GM19438 (cell line): ENCODE data around the gene LYRM9.
"Not testable (repeated sequence)": the region's sequence is repeated elsewhere in the genome, so short reads cannot be mapped to it uniquely, and the experiment has no call there.

Source experiments
- ATAC-seq: cut with Tn5 transposase; IDR thresholded peaks from one replicate; pipeline ENCODE4 v1.9.1; 2021; ENCODE audit warnings: low read depth; ENCODE audit not compliant: unreplicated experiment

The LYRM9 gene

GRCh38 chr17:27878776-27879562, 14.2 kb downstream of the LYRM9 start:
- ATAC-seq = no peak

GRCh38 chr17:27873746-27874145, 19.4 kb downstream of the LYRM9 start:
- ATAC-seq = no peak

DNA sequence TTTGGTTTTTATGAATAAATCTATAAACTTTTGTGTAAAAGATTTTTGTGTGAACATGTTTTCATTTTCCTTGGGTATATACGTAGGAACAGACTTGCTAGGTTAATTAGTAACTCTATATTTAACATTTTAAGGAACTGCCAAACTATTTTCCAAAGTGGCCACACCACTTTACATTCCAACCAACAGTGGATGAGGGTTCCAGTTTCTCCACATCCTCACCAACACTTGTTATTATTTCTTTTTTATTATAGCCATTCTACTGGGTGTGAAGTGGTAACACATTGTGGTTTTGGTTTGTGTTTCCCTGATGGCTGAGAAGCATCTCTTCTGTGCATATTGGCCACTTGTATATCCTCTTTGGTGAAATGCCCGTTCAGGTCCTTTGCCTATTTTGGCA, 20.0 kb downstream of the LYRM9 start:
- no peak for ATAC-seq

DNA sequence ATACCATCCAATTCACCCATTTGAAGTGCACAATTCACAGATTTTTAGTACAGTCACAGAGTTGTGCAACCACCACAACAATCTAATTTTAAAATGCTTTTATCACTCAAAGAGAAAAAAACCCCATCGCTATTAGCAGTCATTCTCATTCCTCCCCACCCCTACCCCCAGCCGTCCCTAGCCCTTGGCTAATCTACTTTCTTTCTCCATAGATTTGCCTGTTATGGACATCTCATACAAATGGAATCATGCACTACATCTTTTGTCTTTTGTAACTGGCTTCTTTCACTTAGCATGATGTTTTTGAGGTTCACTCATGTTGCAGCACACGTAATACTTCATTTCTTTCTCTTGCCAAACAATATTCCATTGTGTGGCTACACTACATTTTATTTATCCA, 20.4 kb downstream of the LYRM9 start:
- ATAC-seq = no peak

DNA sequence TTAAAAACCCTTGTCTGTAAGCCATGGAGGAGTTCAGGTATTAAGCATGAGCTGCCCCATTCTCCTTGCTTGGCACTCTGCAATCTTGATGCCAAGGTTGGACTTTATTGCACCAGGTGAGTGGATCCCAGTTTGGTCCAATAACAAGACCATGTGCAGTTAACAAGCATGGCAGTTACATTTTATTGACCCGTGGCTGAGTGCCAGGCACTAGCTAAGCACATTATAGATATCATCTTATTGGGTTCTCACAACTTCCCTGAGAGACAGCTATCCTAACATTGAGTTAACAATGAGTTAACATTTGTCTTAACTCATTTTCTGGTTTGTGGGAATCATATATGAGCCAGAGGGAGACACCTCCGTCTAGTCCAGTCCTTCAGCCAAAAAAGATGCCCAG, 21.8 kb downstream of the LYRM9 start:
- no peak for ATAC-seq

- ATAC-seq = no peak
Observed at GRCh38 chr17:27870345-27870744, 22.8 kb downstream of the LYRM9 start.

- ATAC-seq = no peak
Observed at GRCh38 chr17:27868565-27868964, 24.6 kb downstream of the LYRM9 start.

GRCh38 chr17:27862840-27863239, 30.3 kb downstream of the LYRM9 start:
- no peak for ATAC-seq

DNA sequence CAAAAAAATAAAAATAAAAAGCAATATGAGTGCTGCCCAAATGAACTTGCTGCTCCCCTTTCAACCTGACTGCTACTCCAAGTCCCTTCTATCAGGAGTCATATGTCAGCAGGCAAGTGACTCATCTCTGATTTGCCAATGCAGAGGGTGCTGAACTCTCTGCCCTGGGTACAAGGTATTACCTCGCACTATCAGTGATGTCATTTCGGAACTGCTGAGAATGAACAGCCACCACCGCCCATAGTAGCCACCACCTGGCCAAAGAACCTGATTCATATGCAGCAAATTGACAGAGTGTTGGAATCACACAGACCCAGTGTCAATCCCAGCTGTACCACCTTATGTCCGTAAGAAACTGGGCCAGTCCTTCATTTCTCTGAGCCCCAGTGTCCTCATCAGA, 31.2 kb downstream of the LYRM9 start:
- no peak for ATAC-seq

DNA sequence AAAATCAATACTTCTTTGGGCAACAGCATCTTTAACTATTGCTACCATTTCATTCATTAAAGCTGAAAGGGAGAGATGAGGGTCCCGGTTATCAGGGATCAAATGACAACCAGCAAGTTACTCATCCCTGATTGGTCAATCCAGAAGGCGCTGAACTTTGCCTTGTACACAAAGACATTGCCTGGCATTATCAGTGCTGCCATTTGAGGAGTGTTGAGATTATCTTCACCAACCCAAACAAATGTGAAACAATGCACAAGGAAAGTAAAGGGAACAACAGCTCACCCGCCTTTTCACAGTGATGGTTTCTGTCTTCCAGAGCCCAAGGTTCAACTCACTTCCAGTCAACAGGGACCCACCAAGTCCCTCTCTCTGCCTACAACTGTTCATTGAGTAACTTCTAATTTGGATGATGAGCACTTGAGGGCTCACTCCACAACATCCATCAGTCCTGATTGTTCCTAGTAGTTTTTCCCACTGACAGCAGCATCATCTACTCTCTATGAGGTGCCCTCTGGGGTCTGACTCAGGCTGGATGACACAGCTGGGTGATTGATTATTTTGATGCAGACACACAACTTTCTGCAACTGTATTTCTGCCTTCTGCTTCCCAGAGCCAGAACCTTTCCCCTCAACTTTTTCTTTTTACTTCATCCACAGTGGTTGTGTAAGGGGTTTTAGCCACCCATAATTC, 32.0 kb downstream of the LYRM9 start:
- ATAC-seq = no peak

GRCh38 chr17:27858621-27859305, 34.4 kb downstream of the LYRM9 start:
- no peak for ATAC-seq

DNA sequence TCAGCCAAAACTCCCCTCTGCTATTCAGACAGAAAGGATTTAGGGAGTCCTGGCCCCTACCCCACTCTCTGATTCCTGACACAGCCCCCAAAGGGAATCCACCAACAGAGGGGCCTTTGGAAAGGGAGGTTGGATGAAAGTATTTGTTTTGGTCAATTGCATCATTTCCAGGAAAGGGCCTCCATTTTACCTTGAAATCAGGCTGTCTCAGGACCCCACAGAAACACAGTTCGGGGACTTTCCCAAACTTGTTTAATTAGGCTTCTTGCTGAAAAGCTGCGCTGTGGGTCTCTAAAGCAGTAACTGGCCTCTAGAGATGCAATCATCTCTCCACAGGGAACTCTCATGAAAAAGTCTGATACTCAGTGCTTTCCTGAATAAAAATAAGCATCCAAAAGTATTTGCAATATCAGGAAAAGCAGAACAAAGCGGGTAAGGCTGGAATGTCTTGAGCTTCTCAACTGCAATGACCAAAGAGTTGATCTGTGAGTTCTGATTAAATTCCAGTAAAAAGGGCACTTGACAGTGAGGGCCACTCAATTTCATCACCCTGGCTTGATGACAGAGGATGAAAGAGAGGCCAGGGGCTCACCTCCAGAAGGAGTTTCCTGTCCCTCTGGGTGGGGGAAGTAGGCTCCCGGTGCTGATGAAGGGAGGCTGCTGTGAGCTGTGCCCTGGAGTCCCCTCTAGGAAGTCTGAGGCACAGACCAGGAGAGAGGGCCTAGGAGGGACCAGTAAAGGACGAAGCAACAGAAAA, 36.3 kb downstream of the LYRM9 start:
- no peak for ATAC-seq

DNA sequence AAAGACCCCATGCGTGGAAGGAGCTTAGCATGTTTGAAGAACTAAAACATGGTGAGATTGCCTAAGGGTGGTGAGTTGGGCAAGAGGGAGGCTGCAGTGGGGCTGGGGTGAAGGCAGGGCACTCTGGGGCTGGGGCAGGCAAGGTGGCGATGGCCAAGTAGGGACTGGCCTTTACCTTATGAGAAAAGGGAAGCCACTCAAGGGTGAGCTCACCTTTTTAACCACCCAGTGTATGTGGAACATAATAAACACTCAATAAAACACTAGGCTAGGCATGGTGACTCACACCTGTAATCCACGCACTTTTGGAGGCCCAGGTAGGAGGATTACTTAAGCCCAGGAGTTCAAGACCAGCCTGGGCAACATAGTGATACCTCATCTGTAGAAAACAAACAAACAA, 37.7 kb downstream of the LYRM9 start:
- no peak for ATAC-seq

- ATAC-seq = no peak
Observed at GRCh38 chr17:27854163-27854562, 39.0 kb downstream of the LYRM9 start.

GRCh38 chr17:27853091-27853490, 40.1 kb downstream of the LYRM9 start:
- no peak for ATAC-seq

GRCh38 chr17:27849474-27850185, 43.5 kb downstream of the LYRM9 start:
- no peak for ATAC-seq

- ATAC-seq = no peak
Observed at GRCh38 chr17:27848931-27849330, 44.2 kb downstream of the LYRM9 start.

GRCh38 chr17:27846808-27847307, 46.3 kb downstream of the LYRM9 start:
- ATAC-seq = not testable (repeated sequence)

GRCh38 chr17:27846042-27846655, 47.0 kb downstream of the LYRM9 start:
- no peak for ATAC-seq
